Measurements from ENCODE around the gene GSG1L.

Gene GSG1L

DNA sequence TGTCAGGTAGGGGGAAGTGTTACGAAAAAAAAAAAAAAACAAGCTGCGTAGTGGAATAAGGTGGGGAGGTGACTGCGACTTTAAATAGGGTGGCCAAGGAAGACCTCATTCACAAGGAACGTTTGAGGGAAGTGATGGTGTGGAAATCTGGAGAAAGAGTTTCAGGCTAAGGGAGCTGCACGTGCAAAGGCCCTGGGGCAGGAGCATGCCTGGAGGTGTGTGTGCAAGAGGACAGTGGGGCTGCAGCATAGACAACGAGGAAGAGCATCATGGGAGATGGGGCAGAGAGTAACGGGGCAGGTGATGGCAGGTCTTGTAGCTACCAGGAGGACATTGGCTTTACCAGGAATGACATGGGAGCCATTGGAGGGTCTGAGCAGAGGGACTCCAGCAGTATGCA, 12.0 kb downstream of the GSG1L start:
- DNase-seq (ENCODE audit: low read depth in 1 of 2, low spot score in 1 of 2): no peak
- TF ChIP-seq, protein P1, sequence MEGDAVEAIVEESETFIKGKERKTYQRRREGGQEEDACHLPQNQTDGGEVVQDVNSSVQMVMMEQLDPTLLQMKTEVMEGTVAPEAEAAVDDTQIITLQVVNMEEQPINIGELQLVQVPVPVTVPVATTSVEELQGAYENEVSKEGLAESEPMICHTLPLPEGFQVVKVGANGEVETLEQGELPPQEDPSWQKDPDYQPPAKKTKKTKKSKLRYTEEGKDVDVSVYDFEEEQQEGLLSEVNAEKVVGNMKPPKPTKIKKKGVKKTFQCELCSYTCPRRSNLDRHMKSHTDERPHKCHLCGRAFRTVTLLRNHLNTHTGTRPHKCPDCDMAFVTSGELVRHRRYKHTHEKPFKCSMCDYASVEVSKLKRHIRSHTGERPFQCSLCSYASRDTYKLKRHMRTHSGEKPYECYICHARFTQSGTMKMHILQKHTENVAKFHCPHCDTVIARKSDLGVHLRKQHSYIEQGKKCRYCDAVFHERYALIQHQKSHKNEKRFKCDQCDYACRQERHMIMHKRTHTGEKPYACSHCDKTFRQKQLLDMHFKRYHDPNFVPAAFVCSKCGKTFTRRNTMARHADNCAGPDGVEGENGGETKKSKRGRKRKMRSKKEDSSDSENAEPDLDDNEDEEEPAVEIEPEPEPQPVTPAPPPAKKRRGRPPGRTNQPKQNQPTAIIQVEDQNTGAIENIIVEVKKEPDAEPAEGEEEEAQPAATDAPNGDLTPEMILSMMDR (IDR thresholded peaks at IDR 0.05; ENCODE audit: insufficient read depth, low read length): no peak
- TF ChIP-seq, protein P2, sequence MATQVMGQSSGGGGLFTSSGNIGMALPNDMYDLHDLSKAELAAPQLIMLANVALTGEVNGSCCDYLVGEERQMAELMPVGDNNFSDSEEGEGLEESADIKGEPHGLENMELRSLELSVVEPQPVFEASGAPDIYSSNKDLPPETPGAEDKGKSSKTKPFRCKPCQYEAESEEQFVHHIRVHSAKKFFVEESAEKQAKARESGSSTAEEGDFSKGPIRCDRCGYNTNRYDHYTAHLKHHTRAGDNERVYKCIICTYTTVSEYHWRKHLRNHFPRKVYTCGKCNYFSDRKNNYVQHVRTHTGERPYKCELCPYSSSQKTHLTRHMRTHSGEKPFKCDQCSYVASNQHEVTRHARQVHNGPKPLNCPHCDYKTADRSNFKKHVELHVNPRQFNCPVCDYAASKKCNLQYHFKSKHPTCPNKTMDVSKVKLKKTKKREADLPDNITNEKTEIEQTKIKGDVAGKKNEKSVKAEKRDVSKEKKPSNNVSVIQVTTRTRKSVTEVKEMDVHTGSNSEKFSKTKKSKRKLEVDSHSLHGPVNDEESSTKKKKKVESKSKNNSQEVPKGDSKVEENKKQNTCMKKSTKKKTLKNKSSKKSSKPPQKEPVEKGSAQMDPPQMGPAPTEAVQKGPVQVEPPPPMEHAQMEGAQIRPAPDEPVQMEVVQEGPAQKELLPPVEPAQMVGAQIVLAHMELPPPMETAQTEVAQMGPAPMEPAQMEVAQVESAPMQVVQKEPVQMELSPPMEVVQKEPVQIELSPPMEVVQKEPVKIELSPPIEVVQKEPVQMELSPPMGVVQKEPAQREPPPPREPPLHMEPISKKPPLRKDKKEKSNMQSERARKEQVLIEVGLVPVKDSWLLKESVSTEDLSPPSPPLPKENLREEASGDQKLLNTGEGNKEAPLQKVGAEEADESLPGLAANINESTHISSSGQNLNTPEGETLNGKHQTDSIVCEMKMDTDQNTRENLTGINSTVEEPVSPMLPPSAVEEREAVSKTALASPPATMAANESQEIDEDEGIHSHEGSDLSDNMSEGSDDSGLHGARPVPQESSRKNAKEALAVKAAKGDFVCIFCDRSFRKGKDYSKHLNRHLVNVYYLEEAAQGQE (IDR thresholded peaks at IDR 0.05; ENCODE audit: insufficient replicate concordance, low read depth): no peak
- TF ChIP-seq SPI1 (IDR thresholded peaks at IDR 0.05; ENCODE audit: borderline replicate concordance, low read depth) (no peak), POLR2AphosphoS5 (IDR thresholded peaks at IDR 0.05; ENCODE audit: low read depth) (no peak), GABPA (IDR thresholded peaks at IDR 0.05; ENCODE audit: low read depth) (no peak)
- Histone ChIP-seq H3K27me3 (ENCODE audit: insufficient read depth, poor library complexity, severe bottlenecking) (no peaks in the 10 kb centered on the region), H3K4me3 (replicated peaks; ENCODE audit: insufficient read depth, low read length) (no peak overlapping the region), H3K27ac (replicated peaks) (no peak overlapping the region)

DNA sequence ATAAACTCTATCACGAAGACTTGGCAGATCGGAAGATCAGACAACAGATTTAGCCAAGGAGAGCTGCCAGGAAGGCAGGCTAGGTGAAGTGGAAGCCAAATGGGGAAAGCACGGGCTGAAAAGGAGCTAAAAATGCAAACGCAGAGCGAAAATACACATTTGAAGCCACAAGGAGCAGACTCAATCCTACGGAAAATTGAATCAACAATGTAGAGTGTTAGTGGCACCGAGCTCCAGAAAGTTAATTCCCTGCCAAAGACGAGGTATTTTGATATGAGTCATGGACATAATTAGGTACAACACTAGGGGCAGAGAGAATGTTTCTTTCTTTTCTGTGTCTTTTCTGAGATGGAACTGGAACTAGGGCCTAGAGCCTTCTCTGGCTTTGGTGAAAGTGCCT, 20.7 kb downstream of the GSG1L start:
- TF ChIP-seq GABPA (IDR thresholded peaks at IDR 0.05; ENCODE audit: low read depth): no peak
- TF ChIP-seq, protein P1 (IDR thresholded peaks at IDR 0.05; ENCODE audit: insufficient read depth, low read length): no peak
- TF ChIP-seq, protein P2 (IDR thresholded peaks at IDR 0.05; ENCODE audit: insufficient replicate concordance, low read depth): no peak
- no peak for TF ChIP-seq POLR2AphosphoS5 (IDR thresholded peaks at IDR 0.05; ENCODE audit: low read depth)
- TF ChIP-seq SPI1 (IDR thresholded peaks at IDR 0.05; ENCODE audit: borderline replicate concordance, low read depth): no peak
- no peak for DNase-seq (ENCODE audit: low read depth in 1 of 2, low spot score in 1 of 2)
- H3K27me3 ChIP-seq (ENCODE audit: insufficient read depth, poor library complexity, severe bottlenecking): no peaks in the 10 kb centered on the region
- no peak overlapping the region for H3K27ac ChIP-seq (replicated peaks)
- H3K4me3 ChIP-seq (replicated peaks; ENCODE audit: insufficient read depth, low read length): no peak overlapping the region

- Histone ChIP-seq H3K4me3 (replicated peaks; ENCODE audit: insufficient read depth, low read length) (no peak overlapping the region), H3K27me3 (ENCODE audit: insufficient read depth, poor library complexity, severe bottlenecking) (no peaks in the 10 kb centered on the region), H3K27ac (replicated peaks) (no peak overlapping the region)
- DNase-seq (ENCODE audit: low read depth in 1 of 2, low spot score in 1 of 2): no peak
- TF ChIP-seq, protein P2 (IDR thresholded peaks at IDR 0.05; ENCODE audit: insufficient replicate concordance, low read depth): no peak
- TF ChIP-seq POLR2AphosphoS5 (IDR thresholded peaks at IDR 0.05; ENCODE audit: low read depth): no peak
- no peak for TF ChIP-seq SPI1 (IDR thresholded peaks at IDR 0.05; ENCODE audit: borderline replicate concordance, low read depth)
- no peak for TF ChIP-seq GABPA (IDR thresholded peaks at IDR 0.05; ENCODE audit: low read depth)
- TF ChIP-seq, protein P1 (IDR thresholded peaks at IDR 0.05; ENCODE audit: insufficient read depth, low read length): no peak
These were observed 21.9 kb downstream of the GSG1L start for GRCh38 chr16:28041615-28042014.

Data from HL-60 (cell line).